ENCODE measurements around the gene CXorf38.

- no peak for TF ChIP-seq EZH2 (IDR thresholded peaks at IDR 0.05; ENCODE audit: low read length)
- no peak for TF ChIP-seq CTCF (optimal IDR thresholded peaks at IDR 0.05 in 1 of 3, IDR thresholded peaks at IDR 0.05 in 1 of 3, conservative IDR thresholded peaks at IDR 0.05 in 1 of 3; ENCODE audit: extremely low read depth in 1 of 3, insufficient read depth in 2 of 3, low read length in 3 of 3)
Measured at GRCh38 chrX:40628506-40628905, 18.9 kb downstream of the CXorf38 start.
